ENCODE data around the gene UNC80.

DNA sequence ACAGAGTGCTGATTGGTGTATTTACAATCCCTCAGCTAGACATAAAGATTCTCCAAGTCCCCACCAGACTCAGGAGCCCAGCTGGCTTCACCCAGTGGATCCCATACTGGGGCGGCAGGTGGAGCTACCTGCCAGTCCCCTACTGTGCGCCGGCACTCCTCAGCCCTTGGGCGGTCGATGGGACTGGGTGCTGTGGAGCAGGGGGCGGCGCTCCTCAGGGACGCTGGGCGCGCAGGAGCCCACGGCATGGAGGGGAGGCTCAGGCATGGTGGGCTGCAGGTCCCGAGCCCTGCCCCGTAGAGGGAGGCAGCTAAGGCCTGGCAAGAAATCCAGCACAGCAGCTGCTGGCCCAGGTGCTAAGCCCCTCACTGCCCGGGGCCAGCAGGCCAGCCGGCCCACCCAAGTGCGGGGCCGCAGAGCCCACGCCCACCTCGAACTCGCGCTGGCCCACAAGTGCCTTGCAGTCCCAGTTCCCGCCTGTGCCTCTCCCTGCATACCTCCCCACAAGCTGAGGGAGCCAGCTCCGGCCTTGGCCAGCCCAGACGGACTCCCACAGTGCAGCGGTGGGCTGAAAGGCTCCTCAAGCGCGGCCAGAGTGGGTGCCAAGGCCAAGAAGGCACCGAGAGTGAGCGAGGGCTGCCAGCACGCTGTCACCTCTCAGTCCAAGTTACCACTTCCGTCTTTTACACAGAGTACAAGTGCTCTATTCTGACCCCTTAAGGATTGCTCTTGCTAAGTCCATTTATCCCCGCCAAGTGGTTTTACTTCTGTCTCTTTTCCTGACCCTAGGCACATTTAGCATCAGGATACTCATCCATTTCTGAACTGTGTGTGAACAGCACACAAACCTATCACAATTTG lies 229.1 kb downstream of the UNC80 start:
- no peak for TF ChIP-seq POLR2A (IDR thresholded peaks at IDR 0.05)
- TF ChIP-seq, protein P1, sequence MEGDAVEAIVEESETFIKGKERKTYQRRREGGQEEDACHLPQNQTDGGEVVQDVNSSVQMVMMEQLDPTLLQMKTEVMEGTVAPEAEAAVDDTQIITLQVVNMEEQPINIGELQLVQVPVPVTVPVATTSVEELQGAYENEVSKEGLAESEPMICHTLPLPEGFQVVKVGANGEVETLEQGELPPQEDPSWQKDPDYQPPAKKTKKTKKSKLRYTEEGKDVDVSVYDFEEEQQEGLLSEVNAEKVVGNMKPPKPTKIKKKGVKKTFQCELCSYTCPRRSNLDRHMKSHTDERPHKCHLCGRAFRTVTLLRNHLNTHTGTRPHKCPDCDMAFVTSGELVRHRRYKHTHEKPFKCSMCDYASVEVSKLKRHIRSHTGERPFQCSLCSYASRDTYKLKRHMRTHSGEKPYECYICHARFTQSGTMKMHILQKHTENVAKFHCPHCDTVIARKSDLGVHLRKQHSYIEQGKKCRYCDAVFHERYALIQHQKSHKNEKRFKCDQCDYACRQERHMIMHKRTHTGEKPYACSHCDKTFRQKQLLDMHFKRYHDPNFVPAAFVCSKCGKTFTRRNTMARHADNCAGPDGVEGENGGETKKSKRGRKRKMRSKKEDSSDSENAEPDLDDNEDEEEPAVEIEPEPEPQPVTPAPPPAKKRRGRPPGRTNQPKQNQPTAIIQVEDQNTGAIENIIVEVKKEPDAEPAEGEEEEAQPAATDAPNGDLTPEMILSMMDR (IDR thresholded peaks at IDR 0.05) = no peak

Measured in lower leg skin (tissue), 3 donors.